Neural progenitor cell (in vitro differentiated cells): Measurements from ENCODE around the gene CD300LG. TPM values are rescaled to one million over a fixed set of nuclear protein-coding genes. Genes with fewer than 3 reads are reported as not detected.
A peak's percentile ranks its signal among the peaks of the same experiment; 100 is the strongest.

ENCODE experiments used
- DNase-seq: peaks from one replicate; pipeline ENCODE4 v3.0.0-alpha.2; 2016; ENCODE audit warnings: low spot score
- H2AFZ ChIP-seq: fragments of 200-600 bp; sonication (generic); replicated peaks from 2 replicates; pipeline ENCODE4 v1.6.1; 2016; ENCODE audit warnings: antibody characterized with exemption
- H3F3A ChIP-seq: fragments of 200-600 bp; sonication (generic); 2 replicates; pipeline ENCODE4 v1.6.1; 2016; ENCODE audit warnings: antibody characterized with exemption, low read depth
- H3K27ac ChIP-seq: fragments of 200-600 bp; sonication (generic); 2 replicates; pipeline ENCODE4 v1.5.1; 2016; ENCODE audit warnings: mild to moderate bottlenecking
- H3K27me3 ChIP-seq: fragments of 200-600 bp; sonication (generic); 2 replicates; pipeline ENCODE4 v1.6.1; 2016; ENCODE audit warnings: mild to moderate bottlenecking, moderate library complexity
- H3K36me3 ChIP-seq: fragments of 200-600 bp; sonication (generic); 2 replicates; pipeline ENCODE4 v1.5.1; 2016
- H3K4me1 ChIP-seq: fragments of 200-600 bp; sonication (generic); 2 replicates; pipeline ENCODE4 v1.6.1; 2016; ENCODE audit warnings: mixed run types
- H3K4me2 ChIP-seq: fragments of 200-600 bp; sonication (generic); 2 replicates; pipeline ENCODE4 v1.6.1; 2016
- H3K4me3 ChIP-seq: fragments of 200-600 bp; sonication (generic); 2 replicates; pipeline ENCODE4 v1.5.1; 2016
- H3K79me2 ChIP-seq: fragments of 200-600 bp; sonication (generic); 2 replicates; pipeline ENCODE4 v1.6.1; 2016; ENCODE audit warnings: low read depth
- H3K9ac ChIP-seq: fragments of 200-600 bp; sonication (generic); 2 replicates; pipeline ENCODE4 v1.6.1; 2016
- H3K9me3 ChIP-seq: fragments of 200-600 bp; sonication (generic); 2 replicates; pipeline ENCODE4 v1.5.1; 2016; ENCODE audit warnings: low read depth
- H4K20me1 ChIP-seq: fragments of 200-600 bp; sonication (generic); 2 replicates; pipeline ENCODE4 v1.6.1; 2016; ENCODE audit warnings: low read depth
- H3K27ac Mint-ChIP-seq: 3 replicates; pipeline ENCODE4 v1.8.0; 2021; ENCODE audit warnings: mixed read lengths
- H3K27me3 Mint-ChIP-seq: 2 replicates; pipeline ENCODE4 v1.8.0; 2022; ENCODE audit warnings: low read depth, mild to moderate bottlenecking, inconsistent platforms, moderate library complexity, mixed read lengths; ENCODE audit not compliant: insufficient read depth
- H3K36me3 Mint-ChIP-seq: 3 replicates; pipeline ENCODE4 v1.8.0; 2021; ENCODE audit warnings: mixed read lengths
- H3K4me1 Mint-ChIP-seq: 3 replicates; pipeline ENCODE4 v1.8.0; 2021; ENCODE audit warnings: mixed read lengths
- H3K4me3 Mint-ChIP-seq: 3 replicates; pipeline ENCODE4 v1.8.0; 2021; ENCODE audit warnings: mild to moderate bottlenecking, moderate library complexity, mixed read lengths
- H3K9me3 Mint-ChIP-seq: 3 replicates; pipeline ENCODE4 v1.8.0; 2020; ENCODE audit warnings: mixed read lengths
- CTCF ChIP-seq: fragments of 200-600 bp; sonication (generic); IDR thresholded peaks from 2 replicates; pipeline ENCODE4 v1.5.1; 2017; ENCODE audit warnings: antibody characterized with exemption, mild to moderate bottlenecking
- EZH2 ChIP-seq: fragments of 200-600 bp; sonication (generic); IDR thresholded peaks from 2 replicates; pipeline ENCODE4 v1.6.1; 2017; ENCODE audit warnings: antibody characterized with exemption, mild to moderate bottlenecking, moderate library complexity
- EZH2phosphoT487 ChIP-seq: fragments of 200-600 bp; sonication (generic); IDR thresholded peaks from 2 replicates; pipeline ENCODE4 v1.6.1; 2017; ENCODE audit warnings: antibody characterized with exemption
- total RNA-seq: library from RNA; depleted of rRNA; stranded (reverse); fragments of >200 nt; gene quantifications from 2 replicates; pipeline ENCODE4 v1.2.3, GENCODE V29; 2015; ENCODE audit warnings: low replicate concordance

The CD300LG gene
- total RNA-seq, 1 donor from 2014 or later = not detected

GRCh38 chr17:43909537-43910231, 62.7 kb downstream of the CD300LG start:
- Histone ChIP-seq H3K27me3 (peaks cover 11% of the 10 kb centered on the region), H4K20me1 (no peaks in the 10 kb centered on the region), H3K79me2 (no peaks in the 10 kb centered on the region), H3K36me3 (no peaks in the 10 kb centered on the region), H3K4me3 (no peak overlapping the region), H3K27ac (no peak overlapping the region), H3F3A (peaks cover 44% of the 10 kb centered on the region), H3K4me1 (peaks cover 24% of the 10 kb centered on the region), H3K9me3 (no peaks in the 10 kb centered on the region), H3K4me2 (no peak overlapping the region), H2AFZ (no peak overlapping the region), H3K9ac (no peak overlapping the region)
- Mint-ChIP-seq H3K36me3 (no peaks in the 10 kb centered on the region), H3K4me3 (peak overlapping the region; percentile 36), H3K27ac (no peak overlapping the region), H3K4me1 (peaks cover 20% of the 10 kb centered on the region), H3K9me3 (no peaks in the 10 kb centered on the region), H3K27me3 (peaks cover 14% of the 10 kb centered on the region)
- no peak for DNase-seq
- no peak for TF ChIP-seq CTCF
- TF ChIP-seq EZH2 = no peak
- no peak for TF ChIP-seq EZH2phosphoT487

- no peak overlapping the region for H3K4me3 ChIP-seq
- TF ChIP-seq EZH2 (no peak), EZH2phosphoT487 (no peak), CTCF (no peak)
Measured at GRCh38 chr17:43911904-43912303, 64.9 kb downstream of the CD300LG start.

GRCh38 chr17:43912635-43913304, 65.8 kb downstream of the CD300LG start:
- Histone ChIP-seq H3K9me3 (no peaks in the 10 kb centered on the region), H3K4me3 (no peak overlapping the region), H3K27ac (no peak overlapping the region), H3K9ac (no peak overlapping the region), H3K27me3 (peaks cover 21% of the 10 kb centered on the region), H3K36me3 (no peaks in the 10 kb centered on the region), H3K79me2 (no peaks in the 10 kb centered on the region), H2AFZ (no peak overlapping the region), H3F3A (peaks cover 18% of the 10 kb centered on the region), H3K4me2 (no peak overlapping the region), H4K20me1 (no peaks in the 10 kb centered on the region), H3K4me1 (peaks cover 12% of the 10 kb centered on the region)
- H3K27ac Mint-ChIP-seq = no peak overlapping the region
- no peak overlapping the region for H3K4me3 Mint-ChIP-seq
- peaks cover 12% of the 10 kb centered on the region for H3K27me3 Mint-ChIP-seq
- TF ChIP-seq EZH2 = no peak
- no peak for TF ChIP-seq EZH2phosphoT487
- TF ChIP-seq CTCF = no peak
- H3K4me1 Mint-ChIP-seq = peaks cover 16% of the 10 kb centered on the region
- DNase-seq = no peak
- no peaks in the 10 kb centered on the region for H3K9me3 Mint-ChIP-seq
- no peaks in the 10 kb centered on the region for H3K36me3 Mint-ChIP-seq

More at GRCh38 chr17:43911904-43912303, 64.9 kb downstream of the CD300LG start:
- Histone ChIP-seq H3K27me3 (peaks cover 14% of the 10 kb centered on the region), H3K36me3 (no peaks in the 10 kb centered on the region), H4K20me1 (no peaks in the 10 kb centered on the region), H3K27ac (no peak overlapping the region), H3F3A (peaks cover 25% of the 10 kb centered on the region), H3K4me2 (no peak overlapping the region), H2AFZ (no peak overlapping the region), H3K9me3 (no peaks in the 10 kb centered on the region), H3K9ac (no peak overlapping the region), H3K4me1 (peaks cover 13% of the 10 kb centered on the region), H3K79me2 (no peaks in the 10 kb centered on the region)
- Mint-ChIP-seq H3K9me3 (no peaks in the 10 kb centered on the region), H3K4me1 (peaks cover 15% of the 10 kb centered on the region), H3K36me3 (no peaks in the 10 kb centered on the region), H3K27me3 (peaks cover 12% of the 10 kb centered on the region), H3K27ac (no peak overlapping the region), H3K4me3 (no peak overlapping the region)
- no peak for DNase-seq

Other genes starting within 250 kb of the CD300LG start
- 0.59 TPM in 1 of 2 replicates, not detected in the other for gene MEOX1, start 185.3 kb upstream of the CD300LG start, total RNA-seq
- gene SOST, start 88.4 kb upstream of the CD300LG start, total RNA-seq = 0.06 TPM in 1 of 2 replicates, not detected in the other
- gene DUSP3, start 68.2 kb upstream of the CD300LG start, total RNA-seq = 18.2 and 20.8 TPM in 2 replicates
- not detected in 2 replicates for gene CFAP97D1, start 66.7 kb upstream of the CD300LG start, total RNA-seq
- gene MPP3, start 14.0 kb upstream of the CD300LG start, total RNA-seq = 6.1 and 7.0 TPM in 2 replicates
- gene MPP2, start 60.4 kb downstream of the CD300LG start, total RNA-seq = 7.8 and 24.5 TPM in 2 replicates
- gene PPY, start 95.3 kb downstream of the CD300LG start, total RNA-seq = not detected in 2 replicates
- gene PYY, start 106.8 kb downstream of the CD300LG start, total RNA-seq = 0.40 TPM in 1 of 2 replicates, not detected in the other
- 1.8 and 2.2 TPM in 2 replicates for gene NAGS, start 157.4 kb downstream of the CD300LG start, total RNA-seq
- gene TMEM101, start 167.8 kb downstream of the CD300LG start, total RNA-seq = 33.8 and 55.9 TPM in 2 replicates
- 69.6 and 76.7 TPM in 2 replicates for gene LSM12, start 219.5 kb downstream of the CD300LG start, total RNA-seq
- 16.6 and 55.1 TPM in 2 replicates for gene G6PC3, start 223.6 kb downstream of the CD300LG start, total RNA-seq